GM19324 (cell line): Measurements from ENCODE around the gene REN.

Experiments
- ATAC-seq: cut with Tn5 transposase; IDR thresholded peaks from one replicate; pipeline ENCODE4 v1.9.1; 2021; ENCODE audit warnings: mild to moderate bottlenecking, moderate library complexity; ENCODE audit not compliant: unreplicated experiment, low FRiP score

Gene REN

DNA sequence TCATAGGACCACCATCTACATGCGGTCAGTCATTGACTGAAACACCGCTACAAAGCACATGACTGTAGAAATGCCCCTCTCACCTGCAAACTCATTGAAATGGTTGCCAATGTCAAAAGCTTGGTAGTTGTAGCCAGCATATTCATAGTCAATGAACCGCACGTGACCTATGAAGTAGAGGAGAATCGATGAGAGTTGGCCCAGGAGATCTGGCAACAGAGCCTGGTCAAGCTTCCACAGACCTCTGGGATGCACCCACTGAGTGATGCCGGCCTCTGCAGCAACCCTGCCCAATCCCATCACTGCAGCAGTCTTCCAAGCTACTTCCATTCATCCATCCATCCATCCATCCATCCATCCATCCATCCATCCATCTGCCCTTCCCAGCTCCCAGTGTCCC is 26.2 kb downstream of the REN start:
- ATAC-seq: no peak

DNA sequence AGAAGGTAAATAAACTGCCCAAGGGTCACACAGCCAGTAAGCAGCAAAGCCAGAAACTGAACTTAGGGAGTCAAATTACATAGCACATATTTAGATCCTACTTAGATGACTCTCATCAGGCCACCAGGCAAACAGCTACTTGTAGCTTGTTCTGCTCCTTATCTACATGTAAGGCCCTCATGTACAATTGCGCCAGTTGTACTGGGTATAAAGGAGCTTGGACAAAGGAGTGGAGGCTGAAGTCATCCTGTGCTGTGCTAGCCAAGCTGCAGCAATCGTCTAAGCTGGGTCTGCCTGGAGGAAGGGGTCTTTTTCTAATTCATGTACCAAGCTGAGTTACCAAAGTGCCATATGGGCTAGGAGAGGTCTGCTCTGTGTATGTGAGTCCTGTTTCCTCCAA is 27.0 kb downstream of the REN start:
- no peak for ATAC-seq

DNA sequence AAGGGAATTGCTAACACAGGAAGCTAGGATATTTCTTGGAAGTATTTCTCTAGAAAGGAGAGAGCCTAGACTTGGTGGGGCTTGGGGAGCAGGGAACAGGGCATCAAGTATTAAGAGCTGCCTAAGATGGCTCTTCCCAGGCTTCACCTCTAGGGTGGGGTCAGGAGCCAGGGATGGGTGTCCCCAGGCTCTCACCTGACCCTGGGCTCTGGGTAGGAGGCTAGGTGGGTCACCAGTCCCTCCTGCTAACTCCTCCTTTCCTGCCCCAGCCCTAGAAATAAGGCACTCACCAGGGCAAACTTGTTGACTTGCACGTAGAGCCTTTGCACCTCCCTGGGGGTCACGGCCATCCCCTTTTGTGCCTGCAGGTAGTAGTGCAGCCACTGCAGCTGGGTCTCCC is 29.3 kb downstream of the REN start:
- no peak for ATAC-seq

DNA sequence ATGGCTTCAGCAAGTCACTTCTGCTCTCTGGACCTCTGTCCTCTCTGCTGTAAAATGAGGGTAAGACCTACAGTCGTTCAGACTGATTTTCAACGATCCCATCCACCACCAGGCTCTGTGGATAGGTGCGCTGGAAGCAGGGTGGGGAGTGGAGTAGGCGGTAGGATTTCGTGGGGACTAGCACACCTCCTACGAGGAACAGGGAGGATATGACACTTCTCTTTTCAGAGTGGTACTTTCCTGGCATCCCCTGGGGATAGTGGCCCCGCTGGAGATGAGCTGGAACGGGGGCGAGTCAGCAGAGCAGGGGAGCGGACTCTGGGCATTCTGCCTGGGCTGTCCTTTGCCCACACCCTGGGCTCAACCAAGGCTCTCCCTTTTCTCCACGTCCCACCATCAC is 32.0 kb downstream of the REN start:
- ATAC-seq: no peak

DNA sequence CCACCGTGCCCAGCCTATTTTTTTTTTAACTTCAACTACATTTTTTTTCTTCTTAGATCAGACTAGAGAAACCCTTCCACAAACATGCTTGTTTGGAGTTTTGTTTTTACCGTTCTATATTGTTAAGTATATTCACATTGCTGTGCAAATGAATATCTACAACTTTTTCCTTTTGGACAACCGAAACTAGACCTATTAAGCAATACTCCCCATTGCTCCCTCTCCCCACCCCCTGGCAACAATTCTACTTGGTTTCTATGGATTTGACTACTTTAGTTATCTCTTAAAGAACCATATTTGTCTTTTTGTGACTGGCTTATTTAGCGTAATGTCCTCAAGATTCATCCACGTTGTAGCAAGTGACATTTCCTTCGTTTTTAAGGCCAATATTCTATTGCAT is 33.4 kb downstream of the REN start:
- ATAC-seq: no peak

DNA sequence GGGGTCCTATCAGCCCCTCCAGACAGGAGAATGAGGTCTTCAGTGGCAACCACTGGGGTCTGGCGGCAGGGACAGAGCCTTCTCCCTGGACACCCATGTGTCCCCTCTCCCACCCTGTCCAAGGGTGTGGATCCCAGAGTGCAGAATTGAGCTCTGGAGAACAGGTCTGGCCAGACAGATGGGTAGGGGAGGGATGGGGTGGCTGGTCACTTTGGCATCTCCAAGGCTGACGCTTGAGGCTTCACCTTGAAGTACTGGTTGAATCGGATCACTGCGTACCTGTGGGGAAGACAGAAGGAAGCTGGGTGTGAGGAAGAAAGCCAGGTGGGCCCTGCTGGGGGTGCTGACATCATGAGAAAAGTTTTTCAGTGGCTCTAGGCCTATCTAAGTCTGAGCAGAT is 34.2 kb downstream of the REN start:
- no peak for ATAC-seq

DNA sequence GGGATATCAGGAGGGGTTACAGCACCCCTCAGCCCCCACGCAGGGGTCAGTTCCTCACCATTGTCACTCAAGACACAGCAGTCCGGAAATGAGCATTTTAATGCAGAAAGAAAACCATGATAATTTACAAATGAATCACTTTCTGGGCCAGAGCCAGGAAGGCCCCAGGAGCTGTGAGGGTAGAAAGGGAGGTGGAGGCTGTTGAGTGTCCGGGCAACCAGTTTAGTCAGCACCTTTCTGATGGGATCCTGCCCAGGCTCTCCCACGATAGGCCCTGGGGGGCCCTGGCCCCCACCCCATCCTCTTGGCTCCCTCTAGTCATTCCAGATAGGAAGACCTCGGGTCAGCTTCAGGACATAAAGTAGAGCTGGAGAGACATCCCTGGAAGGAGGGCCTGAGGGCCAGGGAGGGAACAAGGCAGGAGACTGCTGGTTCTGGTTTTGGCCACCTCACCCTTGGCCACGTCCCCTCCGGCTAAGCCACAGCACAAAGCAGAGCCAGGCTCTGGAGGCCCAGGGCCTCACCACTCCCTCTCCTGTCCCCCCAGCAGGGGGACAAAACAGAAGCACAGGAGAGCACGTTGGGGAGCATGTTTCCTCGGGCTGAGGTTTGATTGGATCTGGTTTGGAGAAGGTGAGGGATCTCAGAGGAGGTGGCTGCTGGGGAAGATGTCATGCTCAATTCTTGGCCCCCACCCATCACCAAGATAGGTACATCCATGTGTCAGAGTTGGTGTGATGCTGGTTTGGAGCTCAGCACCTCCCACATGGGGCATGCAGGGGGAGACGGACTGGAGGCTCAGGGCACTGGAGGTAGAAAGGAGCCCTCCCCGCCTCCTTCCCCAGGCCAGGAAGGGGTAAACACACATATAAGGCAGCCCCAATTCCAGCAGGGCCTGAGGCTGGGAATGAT is 34.9 kb downstream of the REN start:
- ATAC-seq: no peak

DNA sequence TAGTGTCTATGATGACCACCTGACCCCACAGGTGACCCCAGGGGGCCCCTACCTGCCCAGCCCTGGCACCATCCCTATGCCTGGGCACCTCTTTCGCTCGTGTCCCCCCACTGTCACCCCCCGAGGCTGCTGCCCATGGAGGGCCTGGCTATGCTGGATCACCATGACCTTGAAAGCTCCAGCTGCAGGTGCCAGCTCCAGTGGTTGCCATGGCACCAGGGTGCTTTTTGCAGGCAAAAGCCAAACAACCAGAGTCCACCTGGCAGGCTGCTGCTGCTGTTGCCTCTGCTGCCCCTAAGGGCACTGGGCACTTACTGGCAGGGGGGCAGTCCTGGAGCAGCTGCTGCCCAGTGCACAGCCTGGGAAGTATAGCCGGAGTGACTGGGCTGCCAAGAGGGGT is 36.0 kb downstream of the REN start:
- no peak for ATAC-seq

DNA sequence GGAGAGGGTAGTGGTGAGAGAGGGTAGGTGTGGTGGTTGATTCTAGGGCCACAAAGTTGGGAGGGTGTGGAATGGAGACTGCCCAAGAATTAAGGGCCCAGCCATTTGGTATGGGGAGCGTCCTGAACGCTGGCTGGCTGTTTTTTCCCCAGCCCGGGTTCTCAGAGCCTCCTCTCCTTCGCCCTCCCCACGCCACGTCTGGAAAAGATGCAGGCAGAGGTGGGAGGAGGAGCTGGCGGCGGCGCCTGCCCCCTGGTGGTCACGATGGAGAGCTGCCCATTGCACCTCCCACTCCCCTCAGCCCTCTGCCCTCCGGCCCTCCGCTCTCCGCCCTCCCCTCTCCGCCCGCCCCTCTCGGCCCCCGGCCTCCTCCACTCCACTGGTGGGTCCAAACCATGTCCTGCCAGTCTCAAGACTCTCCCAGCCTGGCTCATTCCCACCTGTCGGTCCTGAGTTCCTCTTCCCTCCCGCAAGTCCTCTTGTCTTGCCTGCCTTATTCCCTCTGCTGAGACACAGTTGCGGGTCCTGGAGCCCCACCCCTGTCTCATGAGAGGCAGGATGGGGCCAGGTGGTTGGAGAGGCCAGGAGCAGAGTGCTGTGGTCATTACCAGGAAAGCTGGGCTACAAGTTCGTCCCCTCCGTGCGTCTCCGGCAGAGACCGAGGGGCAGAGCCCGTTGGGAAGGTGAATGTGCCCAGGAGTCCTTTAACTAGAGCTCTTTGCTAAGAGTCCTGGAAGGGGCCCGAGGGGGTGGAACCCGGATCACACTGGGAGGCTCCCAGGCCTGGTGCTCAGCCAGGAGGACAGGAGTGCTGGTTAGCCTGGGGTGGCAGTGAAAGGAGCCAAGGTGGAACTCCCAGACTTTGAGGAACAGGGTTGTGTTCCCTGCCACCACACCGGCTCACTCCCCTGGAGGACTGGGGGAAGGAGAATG is 36.9 kb downstream of the REN start:
- no peak for ATAC-seq

DNA sequence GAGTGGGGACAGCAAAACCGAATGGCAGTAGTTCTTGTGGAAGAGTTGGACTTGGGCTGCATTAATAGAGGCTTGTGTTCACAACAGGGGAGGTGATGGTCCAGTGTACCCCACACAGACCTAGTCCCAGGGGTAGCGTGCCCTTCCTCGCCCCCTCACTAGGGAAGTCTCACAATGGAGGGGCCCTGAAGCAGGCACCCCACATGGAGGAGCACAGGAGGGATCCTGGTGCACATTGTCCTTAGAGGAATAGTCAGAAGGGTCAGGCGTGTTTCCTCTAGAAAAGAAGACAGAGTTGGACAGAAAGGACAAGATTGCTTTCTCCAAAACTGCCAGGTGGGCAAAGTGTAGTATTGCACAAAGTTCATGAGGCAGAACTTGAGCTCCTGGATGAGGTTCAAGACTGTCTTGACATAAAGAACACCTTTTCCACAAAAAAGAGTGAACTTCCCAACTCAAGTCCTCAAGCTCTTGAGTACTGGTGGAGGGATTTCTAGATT is 37.6 kb downstream of the REN start:
- ATAC-seq: no peak

DNA sequence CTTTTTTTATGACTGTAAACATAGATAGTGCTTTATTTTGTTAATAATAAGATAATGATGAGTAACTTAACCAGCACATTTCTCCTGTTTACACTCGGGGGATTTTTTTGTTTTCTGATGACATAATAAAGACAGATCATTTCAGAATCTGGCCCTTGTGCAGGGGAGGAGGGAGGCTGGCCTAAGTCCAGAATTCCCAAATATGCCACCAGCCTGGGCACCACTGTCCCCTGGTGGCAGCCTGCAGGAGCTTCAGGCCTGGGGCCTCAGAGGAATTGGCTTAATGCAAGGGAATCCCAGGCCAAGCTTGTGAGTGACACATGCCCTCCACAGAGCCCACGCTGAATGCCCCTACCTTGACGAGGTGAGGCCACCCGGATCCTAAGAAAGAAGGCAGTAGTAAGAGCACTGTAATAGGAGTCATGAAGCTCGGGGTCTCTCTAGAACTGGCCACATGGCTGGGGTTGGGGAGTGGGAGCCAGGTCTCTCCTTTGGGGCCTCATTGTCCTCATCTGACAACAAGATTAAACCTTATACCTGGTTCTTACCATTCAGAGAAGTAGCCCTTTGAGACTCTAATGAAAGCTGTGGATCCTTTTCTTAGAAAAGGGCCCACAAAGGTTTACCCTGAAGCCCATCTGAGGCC is 38.4 kb downstream of the REN start:
- no peak for ATAC-seq

DNA sequence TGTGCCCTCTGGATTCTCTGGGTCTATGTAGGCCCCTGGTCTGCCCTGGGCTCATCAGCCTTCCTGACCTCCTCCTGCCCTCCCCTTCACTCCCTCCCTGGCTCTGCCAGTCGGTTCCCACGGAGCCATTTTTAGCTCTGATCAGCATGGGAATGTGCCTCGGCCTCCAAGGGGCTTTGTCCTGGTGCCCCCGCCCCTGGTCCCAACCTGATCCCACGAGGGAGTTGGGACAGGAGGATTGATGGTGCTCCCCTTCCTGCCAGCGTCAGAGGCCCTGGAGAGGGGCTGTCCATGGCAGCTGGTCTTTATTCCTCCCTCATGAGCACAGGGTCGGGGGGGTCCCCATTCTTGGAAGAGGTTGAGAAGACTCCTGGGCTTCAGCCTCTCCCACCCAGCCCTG is 39.2 kb downstream of the REN start:
- ATAC-seq: no peak

DNA sequence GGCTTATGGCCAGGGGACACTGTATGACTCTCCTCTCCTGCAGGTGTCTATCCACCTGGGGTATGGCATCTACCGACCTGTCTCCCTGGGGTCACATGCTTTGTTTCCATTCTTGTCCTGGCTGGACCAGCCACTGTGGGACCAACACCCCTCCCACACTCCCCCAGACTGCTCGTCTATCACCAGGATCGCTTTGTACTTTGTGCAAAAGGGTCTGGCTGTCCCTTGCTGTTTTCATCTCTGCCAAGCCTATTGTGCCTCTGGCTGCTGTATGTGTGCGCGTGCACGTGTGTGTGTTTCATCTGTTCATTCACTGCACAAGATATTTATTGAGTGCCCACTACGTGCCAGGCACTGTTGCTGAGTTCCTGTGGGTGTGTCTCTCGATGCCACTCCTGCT is 39.8 kb downstream of the REN start:
- ATAC-seq: no peak

DNA sequence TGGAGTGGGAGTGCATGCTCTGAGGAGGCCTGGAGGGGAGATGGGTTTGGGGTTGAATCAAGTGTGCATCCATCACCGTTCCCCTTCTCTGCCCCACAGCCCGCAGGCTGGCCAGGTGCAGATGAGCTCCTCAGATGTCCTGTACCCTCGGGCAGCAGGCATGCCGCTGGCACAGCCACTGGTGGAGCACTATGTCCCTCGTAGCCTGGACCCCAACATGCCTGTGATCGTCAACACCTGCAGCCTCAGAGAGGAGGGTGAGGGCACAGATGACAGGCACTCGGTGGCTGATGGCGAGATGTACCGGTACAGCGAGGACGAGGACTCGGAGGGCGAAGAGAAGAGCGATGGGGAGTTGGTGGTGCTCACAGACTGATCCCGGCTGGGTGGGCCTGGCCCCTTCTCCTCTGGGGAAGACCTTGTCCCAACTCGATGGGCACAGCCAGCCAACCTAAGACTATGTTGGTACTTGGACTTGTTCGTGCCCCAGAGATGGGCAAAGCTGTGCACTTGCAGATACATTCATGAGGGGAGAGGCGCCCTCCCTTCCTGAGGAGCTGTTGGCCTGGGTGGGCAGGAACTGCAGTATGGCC is 40.3 kb downstream of the REN start:
- ATAC-seq: no peak

DNA sequence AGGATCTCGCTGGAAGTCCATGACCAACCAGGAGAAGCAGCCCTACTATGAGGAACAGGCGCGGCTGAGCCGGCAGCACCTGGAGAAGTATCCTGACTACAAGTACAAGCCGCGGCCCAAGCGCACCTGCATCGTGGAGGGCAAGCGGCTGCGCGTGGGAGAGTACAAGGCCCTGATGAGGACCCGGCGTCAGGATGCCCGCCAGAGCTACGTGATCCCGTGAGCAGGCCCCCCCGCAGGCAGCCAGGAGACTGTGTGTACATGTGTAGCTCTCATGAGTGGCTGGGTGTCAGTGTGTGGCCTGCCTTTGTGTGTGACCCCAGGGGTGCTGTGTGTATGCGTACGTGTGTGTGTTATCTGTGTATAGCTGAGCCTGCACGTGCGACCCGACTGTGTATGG is 41.5 kb downstream of the REN start:
- no peak for ATAC-seq

DNA sequence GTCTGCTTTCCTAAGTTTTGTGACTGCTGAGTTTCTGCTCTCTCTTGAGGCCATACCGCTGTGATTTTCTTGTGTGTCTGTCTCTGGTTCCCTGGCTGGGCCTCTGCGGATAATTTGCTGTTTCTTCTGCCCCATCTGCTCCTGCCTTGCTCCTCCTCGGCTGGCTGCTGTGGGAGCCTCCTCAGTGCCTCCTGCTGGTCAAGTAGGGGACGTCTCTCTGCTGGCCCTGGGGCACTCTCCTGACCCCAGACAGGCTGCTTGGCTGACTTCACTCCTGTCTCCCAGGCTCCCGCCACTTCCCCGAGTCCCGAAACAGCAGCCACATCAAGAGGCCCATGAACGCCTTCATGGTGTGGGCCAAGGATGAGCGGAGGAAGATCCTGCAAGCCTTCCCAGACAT is 42.8 kb downstream of the REN start:
- ATAC-seq: no peak

DNA sequence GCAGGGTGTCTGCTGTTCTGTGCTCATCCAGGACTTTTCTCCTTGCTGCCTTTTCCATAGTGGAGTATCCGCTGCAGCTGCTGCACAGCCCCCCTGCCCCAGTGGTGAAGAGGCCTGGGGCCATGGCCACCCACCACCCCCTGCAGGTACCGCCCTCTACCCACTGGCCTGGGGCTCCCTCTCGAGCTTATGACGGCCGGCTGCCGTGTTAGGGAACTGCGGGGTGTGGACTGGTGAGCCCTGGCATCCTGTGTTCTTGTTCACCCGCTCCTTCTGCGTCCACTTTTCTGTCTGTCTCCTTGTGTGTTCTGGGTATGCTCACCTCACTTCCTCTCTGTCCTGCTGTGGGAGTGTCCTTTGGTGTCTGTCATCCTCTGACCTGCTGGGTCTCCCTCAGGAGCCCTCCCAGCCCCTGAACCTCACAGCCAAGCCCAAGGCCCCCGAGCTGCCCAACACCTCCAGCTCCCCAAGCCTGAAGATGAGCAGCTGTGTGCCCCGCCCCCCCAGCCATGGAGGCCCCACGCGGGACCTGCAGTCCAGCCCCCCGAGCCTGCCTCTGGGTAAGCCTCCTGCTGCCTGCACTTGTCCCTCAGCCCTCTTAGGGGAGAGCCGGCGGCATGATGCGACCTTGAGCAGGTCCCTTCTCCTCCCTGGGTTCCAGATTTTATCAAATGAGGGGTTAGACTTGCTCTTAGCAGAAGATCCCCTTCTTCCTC is 44.1 kb downstream of the REN start:
- ATAC-seq: no peak

DNA sequence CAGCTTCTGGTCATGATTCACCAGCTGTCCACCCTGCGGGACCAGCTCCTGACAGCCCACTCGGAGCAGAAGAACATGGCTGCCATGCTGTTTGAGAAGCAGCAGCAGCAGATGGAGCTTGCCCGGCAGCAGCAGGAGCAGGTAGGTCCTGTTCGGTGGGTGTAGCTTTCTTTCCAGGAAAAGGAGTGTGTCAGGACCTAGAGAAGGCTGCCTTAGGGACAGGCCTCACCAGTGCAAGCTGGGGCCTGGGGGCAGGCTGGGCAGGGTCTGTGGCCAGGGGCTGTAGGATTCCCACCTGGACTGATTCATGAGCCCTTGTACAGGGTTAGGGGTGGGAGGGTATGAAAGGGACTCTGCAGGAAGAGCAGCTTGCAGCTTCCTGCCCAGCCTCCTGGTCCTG is 49.6 kb downstream of the REN start:
- no peak for ATAC-seq

DNA sequence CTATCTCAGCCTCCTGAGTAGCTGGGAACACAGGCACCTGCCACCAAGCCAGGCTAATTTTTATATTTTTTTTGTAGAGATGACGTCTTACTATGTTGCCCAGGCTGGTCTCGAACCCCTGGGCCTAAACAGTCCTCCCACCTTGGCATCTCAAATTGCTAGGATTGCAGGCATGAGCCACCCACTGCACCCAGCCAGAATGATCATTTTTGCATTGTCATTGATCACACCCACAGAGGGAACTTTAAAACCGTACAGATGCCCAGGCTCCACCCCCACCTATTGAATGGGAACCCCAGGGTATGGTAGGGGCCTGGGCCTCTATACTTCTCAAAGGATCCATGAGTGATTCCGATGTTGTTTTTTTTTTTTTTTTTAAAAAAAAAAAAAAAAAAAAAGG is 51.0 kb downstream of the REN start:
- no peak for ATAC-seq

DNA sequence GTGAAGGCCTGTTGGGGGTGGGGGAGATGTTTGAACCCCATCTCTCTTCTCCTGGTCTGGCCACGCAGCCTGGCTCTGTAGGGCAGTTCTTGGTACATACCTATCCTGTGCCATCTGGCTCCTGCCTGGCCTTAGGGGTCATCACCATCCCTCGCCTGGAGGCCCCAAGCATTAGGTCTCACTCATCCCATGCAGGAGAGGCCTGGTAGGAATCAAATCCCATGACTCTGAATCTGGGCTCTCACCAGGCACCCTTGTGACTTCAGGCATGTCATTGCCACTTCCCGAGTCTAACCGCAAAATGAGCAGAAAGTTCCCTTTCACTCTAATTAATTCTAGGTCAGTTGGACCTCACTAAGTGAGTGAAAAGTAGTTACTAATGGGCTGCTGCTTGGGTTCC is 51.5 kb downstream of the REN start:
- no peak for ATAC-seq
